Spinal cord (tissue), 10 donors: Measurements from ENCODE around the gene MTHFD1L. TPM values are rescaled to one million over a fixed set of nuclear protein-coding genes. Genes with fewer than 3 reads are reported as not detected.

ENCODE experiments used
- DNase-seq, 6 donors: peaks; one replicate each; pipeline versions ENCODE4 v3.0.0 to v3.0.0-alpha.2; 2013 to 2015; ENCODE audit warnings: low spot score in 6 of 6, low read depth in 4 of 6
- H3K27ac ChIP-seq: one replicate; pipeline ENCODE4 v1.5.1; 2013; ENCODE audit warnings: low read depth, low read length, control low read depth
- H3K27me3 ChIP-seq: one replicate; pipeline ENCODE4 v1.6.1; 2013; ENCODE audit warnings: low read length; ENCODE audit not compliant: control insufficient read depth, insufficient read depth
- H3K36me3 ChIP-seq: one replicate; pipeline ENCODE4 v1.6.1; 2013; ENCODE audit warnings: low read length; ENCODE audit not compliant: control insufficient read depth, insufficient read depth
- H3K4me1 ChIP-seq: one replicate; pipeline ENCODE4 v1.6.1; 2013; ENCODE audit warnings: low read length; ENCODE audit not compliant: control insufficient read depth, insufficient read depth
- H3K4me3 ChIP-seq: one replicate; pipeline ENCODE4 v1.5.1; 2013; ENCODE audit warnings: low read depth, low read length, control low read depth
- H3K9me3 ChIP-seq: one replicate; pipeline ENCODE4 v1.6.1; 2013; ENCODE audit warnings: low read length; ENCODE audit not compliant: control insufficient read depth, insufficient read depth
- WGBS: methylation state at CpG from one replicate; pipeline ENCODE4 v1.1.5; 2013; ENCODE audit warnings: missing lambda C conversion rate; ENCODE audit not compliant: insufficient coverage; 5-methylcytosine and 5-hydroxymethylcytosine counted together
- polyA plus RNA-seq, 2 donors: library from polyadenylated mRNA; unstranded; fragments of 120-200 nt; gene quantifications; one replicate each; pipeline ENCODE4 v1.2.1, GENCODE V29; 2013; ENCODE audit not compliant: insufficient read length in 2 of 2
- total RNA-seq, 2 donors: library from RNA; depleted of rRNA in 1 of 2; stranded (reverse); fragments of 120-200 nt in 1 of 2; fragments of >200 nt in 1 of 2; gene quantifications; one replicate each; pipeline versions ENCODE4 v1.2.3 to v1.2.4, GENCODE V29; 2013 to 2014
- donor health status: healthy.

The MTHFD1L gene
- total and polyA plus RNA-seq, 4 donors = 15.0 to 21.6 (median 17.8) TPM

DNA sequence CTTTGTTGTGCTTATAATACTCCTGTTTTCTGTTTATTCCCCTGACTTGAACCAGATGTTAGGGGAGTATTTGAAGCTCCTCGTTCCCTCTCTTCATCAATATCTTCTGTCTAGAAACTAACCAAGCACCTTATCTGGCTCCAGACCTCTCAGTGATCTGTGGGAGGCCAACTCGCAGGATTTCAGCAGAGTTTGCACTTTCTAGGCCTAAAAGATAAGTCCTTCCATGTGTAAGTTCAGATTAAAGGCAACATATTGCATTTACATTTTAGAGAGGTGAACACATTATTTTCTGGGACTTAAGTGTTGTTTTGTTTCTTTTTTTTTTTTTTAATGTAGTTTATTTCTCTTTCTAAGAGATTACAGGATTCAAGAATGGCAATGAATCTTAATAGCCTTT lies 234.8 kb downstream of the MTHFD1L start:
- no CpG with 5 or more reads among the region's 2 CpGs for WGBS
- H3K27ac ChIP-seq = no peak overlapping the region
- no peak overlapping the region for H3K4me3 ChIP-seq
- H3K27me3 ChIP-seq = no peaks in the 10 kb centered on the region
- no peaks in the 10 kb centered on the region for H3K4me1 ChIP-seq
- DNase-seq = no peak
- no peaks in the 10 kb centered on the region for H3K9me3 ChIP-seq
- H3K36me3 ChIP-seq = no peaks in the 10 kb centered on the region

- Histone ChIP-seq H3K4me3 (no peak overlapping the region), H3K4me1 (no peaks in the 10 kb centered on the region), H3K27ac (peak overlapping the region; percentile 52), H3K36me3 (no peaks in the 10 kb centered on the region), H3K9me3 (no peaks in the 10 kb centered on the region), H3K27me3 (no peaks in the 10 kb centered on the region)
- 83% methylated on average over 1 of the region's 6 CpGs for WGBS
- peak in 2 of 6 donors; percentile 26 to 67 for DNase-seq
Observed at GRCh38 chr6:151101161-151101815, 235.8 kb downstream of the MTHFD1L start.

GRCh38 chr6:151101816-151102694 lies 236.6 kb downstream of the MTHFD1L start:
- no peak for DNase-seq

GRCh38 chr6:151103266-151103665 lies 237.8 kb downstream of the MTHFD1L start:
- Histone ChIP-seq H3K27ac (no peak overlapping the region), H3K4me3 (no peak overlapping the region), H3K36me3 (no peaks in the 10 kb centered on the region), H3K4me1 (no peaks in the 10 kb centered on the region), H3K9me3 (no peaks in the 10 kb centered on the region), H3K27me3 (no peaks in the 10 kb centered on the region)
- whole genome bisulfite sequencing = no CpG with 5 or more reads among the region's 4 CpGs
- DNase-seq = peak in 2 of 6 donors; percentile 15 to 88

More at GRCh38 chr6:151101816-151102694, 236.6 kb downstream of the MTHFD1L start:
- whole genome bisulfite sequencing = 87% methylated on average over 5 of the region's 10 CpGs
- H3K9me3 ChIP-seq = no peaks in the 10 kb centered on the region
- H3K36me3 ChIP-seq = no peaks in the 10 kb centered on the region
- peak overlapping the region; percentile 52 for H3K27ac ChIP-seq
- H3K4me1 ChIP-seq = no peaks in the 10 kb centered on the region
- H3K27me3 ChIP-seq = no peaks in the 10 kb centered on the region
- H3K4me3 ChIP-seq = no peak overlapping the region

- Histone ChIP-seq H3K9me3 (no peaks in the 10 kb centered on the region), H3K27ac (no peak overlapping the region), H3K4me3 (no peak overlapping the region), H3K4me1 (peaks cover 3% of the 10 kb centered on the region), H3K36me3 (no peaks in the 10 kb centered on the region), H3K27me3 (no peaks in the 10 kb centered on the region)
- DNase-seq = no peak
- 55% methylated on average over 3 of the region's 4 CpGs for WGBS
Observed at GRCh38 chr6:151107897-151108427, 242.5 kb downstream of the MTHFD1L start.

GRCh38 chr6:151108548-151108947 lies 243.0 kb downstream of the MTHFD1L start:
- no peak overlapping the region for H3K27ac ChIP-seq
- DNase-seq = no peak
- 100% methylated on average over 2 of the region's 6 CpGs for WGBS
- no peaks in the 10 kb centered on the region for H3K36me3 ChIP-seq
- H3K4me3 ChIP-seq = no peak overlapping the region
- no peaks in the 10 kb centered on the region for H3K27me3 ChIP-seq
- H3K9me3 ChIP-seq = no peaks in the 10 kb centered on the region
- H3K4me1 ChIP-seq = peaks cover 3% of the 10 kb centered on the region

DNA sequence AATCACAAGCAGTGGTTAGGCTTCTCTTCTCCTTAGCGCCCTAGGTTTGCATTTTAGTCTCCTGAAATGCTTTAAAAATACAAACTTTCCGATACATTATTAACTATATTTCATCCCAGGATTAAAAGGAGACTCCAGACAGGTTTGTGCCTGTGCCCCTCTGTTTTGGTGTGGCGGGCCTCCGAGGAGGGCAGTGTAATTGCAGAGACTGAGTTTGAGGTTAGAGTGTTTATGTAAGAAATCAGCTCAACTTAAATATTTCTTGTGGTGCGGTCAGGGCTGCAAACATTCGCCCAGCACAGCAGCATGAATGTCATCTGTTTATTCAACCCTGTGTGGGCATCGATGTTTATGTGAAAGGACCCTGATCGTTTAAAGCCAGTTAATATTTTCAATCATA lies 243.9 kb downstream of the MTHFD1L start:
- Histone ChIP-seq H3K27ac (no peak overlapping the region), H3K4me1 (peaks cover 3% of the 10 kb centered on the region), H3K9me3 (no peaks in the 10 kb centered on the region), H3K36me3 (no peaks in the 10 kb centered on the region), H3K27me3 (no peaks in the 10 kb centered on the region), H3K4me3 (no peak overlapping the region)
- no CpG with 5 or more reads among the region's 8 CpGs for WGBS
- DNase-seq = no peak

DNA sequence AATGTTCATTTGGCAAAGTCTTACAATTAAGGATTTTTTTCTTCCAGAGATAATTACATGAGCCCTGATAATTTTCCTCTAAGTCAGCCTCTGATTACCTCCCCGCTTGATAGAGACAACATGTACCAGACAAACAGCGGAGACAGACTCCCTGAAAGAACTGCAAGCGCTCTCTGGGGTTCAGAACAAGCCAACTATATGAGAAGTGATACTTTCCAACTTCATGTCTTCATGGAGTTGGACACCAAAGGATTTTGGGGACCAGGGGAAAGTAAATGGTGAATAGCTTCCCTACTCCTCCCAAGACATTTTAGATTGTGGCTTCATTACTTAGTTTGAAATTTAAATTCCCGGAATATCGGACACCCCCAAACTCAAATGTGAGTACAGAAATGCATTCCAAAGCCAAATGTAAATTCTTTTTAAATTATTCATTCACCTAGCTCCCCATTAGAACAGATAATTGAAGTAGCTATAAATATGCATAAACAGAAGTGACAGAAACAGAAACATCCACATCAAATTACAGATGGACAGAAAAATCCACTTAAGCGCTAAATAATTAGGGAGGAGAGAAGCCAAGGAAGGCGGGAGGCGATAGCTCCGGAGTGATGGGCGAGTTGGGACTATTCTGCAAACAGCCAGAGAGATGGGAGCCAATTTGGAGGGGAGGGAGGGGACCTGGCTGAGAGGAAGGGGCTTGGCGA lies 244.5 kb downstream of the MTHFD1L start:
- Histone ChIP-seq H3K9me3 (no peaks in the 10 kb centered on the region), H3K36me3 (no peaks in the 10 kb centered on the region), H3K4me1 (peaks cover 3% of the 10 kb centered on the region), H3K27ac (no peak overlapping the region), H3K4me3 (no peak overlapping the region), H3K27me3 (no peaks in the 10 kb centered on the region)
- DNase-seq = peak in 2 of 6 donors; percentile 62 to 65
- WGBS = 52% methylated on average over 5 of the region's 11 CpGs

GRCh38 chr6:151110576-151110905 lies 245.0 kb downstream of the MTHFD1L start:
- H3K27me3 ChIP-seq = no peaks in the 10 kb centered on the region
- H3K36me3 ChIP-seq = no peaks in the 10 kb centered on the region
- DNase-seq = no peak
- H3K9me3 ChIP-seq = no peaks in the 10 kb centered on the region
- H3K4me3 ChIP-seq = no peak overlapping the region
- 55% methylated on average over 4 of the region's 4 CpGs for WGBS
- peaks cover 3% of the 10 kb centered on the region for H3K4me1 ChIP-seq
- H3K27ac ChIP-seq = no peak overlapping the region
